ENCODE results near the gene PRR12. TPM values are rescaled to one million over a fixed set of nuclear protein-coding genes. Genes with fewer than 3 reads are reported as not detected.

Gene PRR12
- total RNA-seq, 1 donor from 2014 or later, result 42.1 TPM

GRCh38 chr19:49635530-49636232 is 44.7 kb downstream of the PRR12 start:
- Mint-ChIP-seq H3K9me3 (no peaks in the 10 kb centered on the region), H3K4me3 (no peak overlapping the region), H3K36me3 (ENCODE audit: low read depth) (no peaks in the 10 kb centered on the region), H3K27ac (no peak overlapping the region), H3K27me3 (no peaks in the 10 kb centered on the region), H3K4me1 (peaks cover 25% of the 10 kb centered on the region)
- intact Hi-C loops (cut with micrococcal nuclease), result no loop called here
- CTCF ChIA-PET, result no interaction called here
- POLR2A ChIA-PET, result interaction anchor here (0.6 to 0.9 kb wide), 2 partner anchors 42 to 271 kb away, joined by 3 to 7 read pairs; no protein-coding TSS in a partner anchor
- no peak for TF ChIP-seq CTCF (IDR thresholded peaks at IDR 0.05)
- DNase-seq (no peak), ATAC-seq (ENCODE audit: low read depth) (no peak)

GRCh38 chr19:49636233-49636932 is 45.4 kb downstream of the PRR12 start:
- H3K36me3 Mint-ChIP-seq (ENCODE audit: low read depth), result no peaks in the 10 kb centered on the region
- ChIA-PET POLR2A (no interaction called here), CTCF (no interaction called here)
- DNase-seq (no peak), ATAC-seq (ENCODE audit: low read depth) (no peak)
- no peaks in the 10 kb centered on the region for H3K27me3 Mint-ChIP-seq
- no peak for TF ChIP-seq CTCF (IDR thresholded peaks at IDR 0.05)
- peaks cover 30% of the 10 kb centered on the region for H3K4me1 Mint-ChIP-seq
- H3K4me3 Mint-ChIP-seq, result no peak overlapping the region
- no peak overlapping the region for H3K27ac Mint-ChIP-seq
- intact Hi-C loops (cut with micrococcal nuclease), result no loop called here
- no peaks in the 10 kb centered on the region for H3K9me3 Mint-ChIP-seq

- Mint-ChIP-seq H3K9me3 (no peaks in the 10 kb centered on the region), H3K27me3 (no peaks in the 10 kb centered on the region), H3K36me3 (ENCODE audit: low read depth) (peaks cover 4% of the 10 kb centered on the region), H3K27ac (no peak overlapping the region), H3K4me1 (peaks cover 42% of the 10 kb centered on the region), H3K4me3 (peak overlapping the region; percentile 35)
- TF ChIP-seq CTCF (IDR thresholded peaks at IDR 0.05), result no peak
- ChIA-PET POLR2A (interaction anchor here (0.6 to 0.8 kb wide), 5 partner anchors 24 to 136 kb away, joined by 3 to 5 read pairs (median 3); no protein-coding TSS in a partner anchor), CTCF (no interaction called here)
- DNase-seq (no peak), ATAC-seq (ENCODE audit: low read depth) (no peak)
- intact Hi-C loops (cut with micrococcal nuclease), result no loop called here
Observed at GRCh38 chr19:49637821-49638738, 47.1 kb downstream of the PRR12 start.

- Mint-ChIP-seq H3K4me3 (peak overlapping the region; percentile 93), H3K27ac (peak overlapping the region; percentile 52), H3K36me3 (ENCODE audit: low read depth) (peaks cover 11% of the 10 kb centered on the region), H3K9me3 (no peaks in the 10 kb centered on the region), H3K4me1 (peaks cover 57% of the 10 kb centered on the region), H3K27me3 (no peaks in the 10 kb centered on the region)
- DNase-seq (no peak), ATAC-seq (ENCODE audit: low read depth) (no peak)
- CTCF ChIA-PET, result interaction anchor here (1.0 to 2.3 kb wide), 3 partner anchors 37 to 46 kb away, joined by 3 to 6 read pairs (median 3); partner anchors contain the start of gene PRMT1
- POLR2A ChIA-PET, result interaction anchor here (0.6 to 4.0 kb wide), 22 partner anchors 9 to 1020 kb away, joined by 3 to 97 read pairs (median 6); partner anchors contain the start of genes AKT1S1, ATF5, BCAT2 and BCL2L12
- TF ChIP-seq CTCF (IDR thresholded peaks at IDR 0.05), result no peak
- intact Hi-C loops (cut with micrococcal nuclease), result loop anchor here (1.0 to 5.0 kb wide), 8 partner anchors 49 to 1002 kb away; partner anchors contain the start of genes DBP, MED25, NOSIP and PPP1R15A
Observed at GRCh38 chr19:49639401-49640112, 48.6 kb downstream of the PRR12 start.

Measured in activated B cell treated with CpG ODN at 0.5 μM for 24 hours (primary cell).